Loucy (cell line): ENCODE measurements around the gene PRPS1L1.

ENCODE experiments used
- H2AFZ ChIP-seq: fragments of 200-600 bp; sonication (generic); 2 replicates; pipeline ENCODE4 v1.6.0; 2016; ENCODE audit warnings: antibody characterized with exemption, mild to moderate bottlenecking, low read length, moderate library complexity
- H3F3A ChIP-seq: fragments of 200-600 bp; 2 replicates; pipeline ENCODE4 v1.6.0; 2016; ENCODE audit warnings: antibody characterized with exemption, low read depth, mild to moderate bottlenecking
- H3K27me3 ChIP-seq: fragments of 200-600 bp; sonication (generic); 2 replicates; pipeline ENCODE4 v1.6.1; 2014; ENCODE audit warnings: low read length, mild to moderate bottlenecking; ENCODE audit not compliant: insufficient read depth, poor library complexity, severe bottlenecking
- H3K36me3 ChIP-seq: fragments of 200-600 bp; sonication (generic); 2 replicates; pipeline ENCODE4 v1.6.1; 2016; ENCODE audit warnings: low read length; ENCODE audit not compliant: insufficient read depth
- H3K4me1 ChIP-seq: fragments of 200-600 bp; sonication (generic); 2 replicates; pipeline ENCODE4 v1.5.1; 2014; ENCODE audit warnings: low read length, mild to moderate bottlenecking; ENCODE audit not compliant: insufficient read depth, poor library complexity, severe bottlenecking
- H3K4me2 ChIP-seq: fragments of 200-600 bp; sonication (generic); 2 replicates; pipeline ENCODE4 v1.6.0; 2014; ENCODE audit warnings: antibody characterized with exemption, low read length, low read depth, mild to moderate bottlenecking; ENCODE audit not compliant: poor library complexity, severe bottlenecking
- H3K4me3 ChIP-seq: fragments of 200-600 bp; sonication (generic); 2 replicates; pipeline ENCODE4 v1.5.1; 2014; ENCODE audit warnings: low read length, mild to moderate bottlenecking, mixed read lengths; ENCODE audit not compliant: poor library complexity, severe bottlenecking
- H3K79me2 ChIP-seq: fragments of 200-600 bp; sonication (generic); 2 replicates; pipeline ENCODE4 v1.6.1; 2014; ENCODE audit warnings: low read length; ENCODE audit not compliant: insufficient read depth
- H3K9ac ChIP-seq: fragments of 200-600 bp; sonication (generic); 2 replicates; pipeline ENCODE4 v1.6.0; 2014; ENCODE audit warnings: mild to moderate bottlenecking, low read depth, low read length, moderate library complexity; ENCODE audit not compliant: poor library complexity, severe bottlenecking
- H3K9me2 ChIP-seq: fragments of 200-600 bp; sonication (generic); replicated peaks from 2 replicates; pipeline ENCODE4 v1.6.1; 2016; ENCODE audit warnings: low read depth, low read length, mixed read lengths
- H3K9me3 ChIP-seq: fragments of 200-600 bp; sonication (generic); 2 replicates; pipeline ENCODE4 v1.6.1; 2014; ENCODE audit warnings: mild to moderate bottlenecking, antibody characterized with exemption, low read length, low read depth; ENCODE audit not compliant: insufficient read depth
- H4K20me1 ChIP-seq: fragments of 200-600 bp; sonication (generic); 2 replicates; pipeline ENCODE4 v1.6.0; 2014; ENCODE audit warnings: antibody characterized with exemption, low read length, mild to moderate bottlenecking; ENCODE audit not compliant: insufficient read depth, poor library complexity, severe bottlenecking
- EZH2phosphoT487 ChIP-seq: fragments of 200-600 bp; IDR thresholded peaks from 2 replicates; pipeline ENCODE4 v1.6.1; 2018; ENCODE audit warnings: antibody characterized with exemption, mild to moderate bottlenecking, moderate library complexity, borderline replicate concordance
- TF ChIP-seq, protein P1 (sequence below): fragments of 200-600 bp; sonication (generic); conservative IDR thresholded peaks from 2 replicates; pipeline ENCODE4 v1.5.1; 2014; ENCODE audit warnings: mild to moderate bottlenecking, antibody characterized with exemption, low read length

PRPS1L1 gene

DNA sequence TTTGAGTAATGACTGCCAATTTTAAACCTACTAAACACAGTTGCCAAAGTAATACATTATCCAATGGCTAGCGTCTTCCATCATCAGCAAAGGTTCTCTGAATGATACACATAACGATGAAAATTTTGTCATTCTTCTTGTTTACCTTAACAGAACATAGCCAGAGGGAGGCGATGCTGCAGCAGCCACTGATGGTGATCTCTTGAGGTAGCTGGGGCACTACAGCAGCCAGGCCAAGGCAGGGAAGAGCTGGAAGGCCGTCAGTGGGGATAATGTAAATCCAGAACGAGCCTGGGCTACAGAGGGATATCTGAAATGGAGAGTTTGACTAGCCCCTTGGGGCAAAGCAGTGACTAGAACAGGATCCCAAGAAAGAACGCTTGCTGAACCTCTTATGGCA, 38.8 kb downstream of the PRPS1L1 start:
- Histone ChIP-seq H3K9me2 (no peaks in the 10 kb centered on the region), H3K79me2 (no peaks in the 10 kb centered on the region), H3K9ac (no peak overlapping the region), H3K4me2 (no peak overlapping the region), H4K20me1 (no peaks in the 10 kb centered on the region), H3K9me3 (no peaks in the 10 kb centered on the region), H3K27me3 (no peaks in the 10 kb centered on the region), H3F3A (no peaks in the 10 kb centered on the region), H3K36me3 (no peaks in the 10 kb centered on the region), H2AFZ (no peak overlapping the region), H3K4me1 (no peaks in the 10 kb centered on the region), H3K4me3 (no peak overlapping the region)
- TF ChIP-seq, protein P1, sequence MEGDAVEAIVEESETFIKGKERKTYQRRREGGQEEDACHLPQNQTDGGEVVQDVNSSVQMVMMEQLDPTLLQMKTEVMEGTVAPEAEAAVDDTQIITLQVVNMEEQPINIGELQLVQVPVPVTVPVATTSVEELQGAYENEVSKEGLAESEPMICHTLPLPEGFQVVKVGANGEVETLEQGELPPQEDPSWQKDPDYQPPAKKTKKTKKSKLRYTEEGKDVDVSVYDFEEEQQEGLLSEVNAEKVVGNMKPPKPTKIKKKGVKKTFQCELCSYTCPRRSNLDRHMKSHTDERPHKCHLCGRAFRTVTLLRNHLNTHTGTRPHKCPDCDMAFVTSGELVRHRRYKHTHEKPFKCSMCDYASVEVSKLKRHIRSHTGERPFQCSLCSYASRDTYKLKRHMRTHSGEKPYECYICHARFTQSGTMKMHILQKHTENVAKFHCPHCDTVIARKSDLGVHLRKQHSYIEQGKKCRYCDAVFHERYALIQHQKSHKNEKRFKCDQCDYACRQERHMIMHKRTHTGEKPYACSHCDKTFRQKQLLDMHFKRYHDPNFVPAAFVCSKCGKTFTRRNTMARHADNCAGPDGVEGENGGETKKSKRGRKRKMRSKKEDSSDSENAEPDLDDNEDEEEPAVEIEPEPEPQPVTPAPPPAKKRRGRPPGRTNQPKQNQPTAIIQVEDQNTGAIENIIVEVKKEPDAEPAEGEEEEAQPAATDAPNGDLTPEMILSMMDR = 0 out of 2 replicates have a peak, but pooled peaks have one; percentile 14
- TF ChIP-seq EZH2phosphoT487 = no peak

DNA sequence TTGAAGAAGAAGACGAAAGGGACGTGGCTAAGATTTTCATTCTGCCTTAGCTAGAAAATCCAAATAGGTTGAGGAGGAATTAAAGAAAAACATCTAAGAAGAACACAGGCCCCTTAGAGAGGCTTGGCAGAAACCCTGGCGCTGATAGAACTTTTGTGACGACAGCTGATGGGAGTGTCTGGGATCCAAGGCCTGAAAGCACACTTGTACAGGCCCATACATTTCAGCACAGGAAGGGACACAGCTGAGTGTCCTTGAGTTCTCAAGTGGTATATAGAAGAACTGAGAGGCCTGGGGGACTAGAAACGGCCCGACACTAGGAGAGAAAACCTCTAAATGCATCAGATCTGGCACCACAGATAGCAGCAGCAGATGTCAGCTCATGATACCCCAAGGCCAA, 39.5 kb downstream of the PRPS1L1 start:
- Histone ChIP-seq H3K9me2 (no peaks in the 10 kb centered on the region), H3K4me3 (no peak overlapping the region), H4K20me1 (no peaks in the 10 kb centered on the region), H3K79me2 (no peaks in the 10 kb centered on the region), H3F3A (no peaks in the 10 kb centered on the region), H2AFZ (no peak overlapping the region), H3K9ac (no peak overlapping the region), H3K9me3 (no peaks in the 10 kb centered on the region), H3K4me1 (no peaks in the 10 kb centered on the region), H3K36me3 (no peaks in the 10 kb centered on the region), H3K4me2 (no peak overlapping the region), H3K27me3 (no peaks in the 10 kb centered on the region)
- TF ChIP-seq, protein P1 = no peak
- no peak for TF ChIP-seq EZH2phosphoT487

- no peaks in the 10 kb centered on the region for H3K9me2 ChIP-seq
- H3K36me3 ChIP-seq = no peaks in the 10 kb centered on the region
- TF ChIP-seq, protein P1 = no peak
- TF ChIP-seq EZH2phosphoT487 = no peak
- no peak overlapping the region for H3K9ac ChIP-seq
- no peaks in the 10 kb centered on the region for H3K9me3 ChIP-seq
- no peaks in the 10 kb centered on the region for H3F3A ChIP-seq
- H3K4me3 ChIP-seq = no peak overlapping the region
- H3K4me1 ChIP-seq = no peaks in the 10 kb centered on the region
- H3K27me3 ChIP-seq = no peaks in the 10 kb centered on the region
- no peak overlapping the region for H3K4me2 ChIP-seq
- no peaks in the 10 kb centered on the region for H3K79me2 ChIP-seq
- 0 out of 2 replicates have a peak overlapping the region, but pooled peaks have one; percentile 6 for H2AFZ ChIP-seq
- no peaks in the 10 kb centered on the region for H4K20me1 ChIP-seq
These were observed 40.8 kb downstream of the PRPS1L1 start for GRCh38 chr7:17986851-17987250.
